ENCODE data around the gene ADAR. TPM values are rescaled to one million over a fixed set of nuclear protein-coding genes. Genes with fewer than 3 reads are reported as not detected.

Gene ADAR
- polyA plus RNA-seq, 1 experiment, result 143 TPM

GRCh38 chr1:154616659-154617345 lies 8.8 kb upstream of the ADAR start:
- CTCF ChIA-PET, result no interaction called here
- DNase-seq (ENCODE audit: low read depth), result no peak

DNA sequence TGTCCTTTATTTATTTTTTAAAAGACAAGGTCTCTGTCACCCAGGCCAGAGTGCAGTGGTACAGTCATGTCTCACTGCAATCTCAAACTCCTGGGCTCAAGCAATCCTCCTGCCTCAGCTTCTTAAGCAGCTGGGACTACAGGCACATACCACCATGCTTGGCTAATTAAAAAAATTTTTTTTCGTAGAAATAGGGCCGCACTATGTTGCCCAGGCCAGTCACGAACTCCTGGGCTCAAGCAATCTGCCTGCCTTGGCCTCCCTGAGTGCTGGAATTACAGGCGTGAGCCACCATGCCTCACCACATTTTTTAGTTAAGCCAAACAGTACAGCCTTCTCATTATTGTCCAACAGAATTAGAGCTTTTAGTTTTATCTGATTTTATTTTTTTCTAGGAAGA lies 7.4 kb upstream of the ADAR start:
- ChIA-PET POLR2A (interaction anchor here (0.6 kb wide), 1 partner anchor 346 kb away, joined by 4 read pairs; the partner anchor contains the start of gene PYGO2), CTCF (interaction anchor here (0.9 kb wide), 1 partner anchor 11 kb away, joined by 3 read pairs; no protein-coding TSS in a partner anchor)
- H3K27me3 ChIP-seq (ENCODE audit: control insufficient read depth, insufficient read depth, low read length), result no peaks in the 10 kb centered on the region
- TF ChIP-seq, protein P1, sequence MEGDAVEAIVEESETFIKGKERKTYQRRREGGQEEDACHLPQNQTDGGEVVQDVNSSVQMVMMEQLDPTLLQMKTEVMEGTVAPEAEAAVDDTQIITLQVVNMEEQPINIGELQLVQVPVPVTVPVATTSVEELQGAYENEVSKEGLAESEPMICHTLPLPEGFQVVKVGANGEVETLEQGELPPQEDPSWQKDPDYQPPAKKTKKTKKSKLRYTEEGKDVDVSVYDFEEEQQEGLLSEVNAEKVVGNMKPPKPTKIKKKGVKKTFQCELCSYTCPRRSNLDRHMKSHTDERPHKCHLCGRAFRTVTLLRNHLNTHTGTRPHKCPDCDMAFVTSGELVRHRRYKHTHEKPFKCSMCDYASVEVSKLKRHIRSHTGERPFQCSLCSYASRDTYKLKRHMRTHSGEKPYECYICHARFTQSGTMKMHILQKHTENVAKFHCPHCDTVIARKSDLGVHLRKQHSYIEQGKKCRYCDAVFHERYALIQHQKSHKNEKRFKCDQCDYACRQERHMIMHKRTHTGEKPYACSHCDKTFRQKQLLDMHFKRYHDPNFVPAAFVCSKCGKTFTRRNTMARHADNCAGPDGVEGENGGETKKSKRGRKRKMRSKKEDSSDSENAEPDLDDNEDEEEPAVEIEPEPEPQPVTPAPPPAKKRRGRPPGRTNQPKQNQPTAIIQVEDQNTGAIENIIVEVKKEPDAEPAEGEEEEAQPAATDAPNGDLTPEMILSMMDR (IDR thresholded peaks at IDR 0.05; ENCODE audit: insufficient read depth, low read depth, low read length), result no peak
- no peaks in the 10 kb centered on the region for H3K36me3 ChIP-seq (ENCODE audit: control insufficient read depth, insufficient read depth, low read length)
- DNase-seq (ENCODE audit: low read depth), result no peak
- no peak overlapping the region for H3K4me3 ChIP-seq (ENCODE audit: low read depth, low read length)

More at GRCh38 chr1:154616659-154617345, 8.8 kb upstream of the ADAR start:
- Histone ChIP-seq H3K4me3 (ENCODE audit: low read depth, low read length) (no peak overlapping the region), H3K27me3 (ENCODE audit: control insufficient read depth, insufficient read depth, low read length) (no peaks in the 10 kb centered on the region), H3K36me3 (ENCODE audit: control insufficient read depth, insufficient read depth, low read length) (no peaks in the 10 kb centered on the region)
- POLR2A ChIA-PET, result no interaction called here
- TF ChIP-seq, protein P1 (IDR thresholded peaks at IDR 0.05; ENCODE audit: insufficient read depth, low read depth, low read length), result no peak

GRCh38 chr1:154614901-154615300 lies 6.9 kb upstream of the ADAR start:
- no peak for DNase-seq (ENCODE audit: low read depth)
- CTCF ChIA-PET, result interaction anchor here (0.9 kb wide), 1 partner anchor 11 kb away, joined by 3 read pairs; no protein-coding TSS in a partner anchor
- Histone ChIP-seq H3K36me3 (ENCODE audit: control insufficient read depth, insufficient read depth, low read length) (no peaks in the 10 kb centered on the region), H3K4me3 (ENCODE audit: low read depth, low read length) (no peak overlapping the region), H3K27me3 (ENCODE audit: control insufficient read depth, insufficient read depth, low read length) (no peaks in the 10 kb centered on the region)
- TF ChIP-seq, protein P1 (IDR thresholded peaks at IDR 0.05; ENCODE audit: insufficient read depth, low read depth, low read length), result no peak
- POLR2A ChIA-PET, result interaction anchor here (0.6 kb wide), 1 partner anchor 347 kb away, joined by 4 read pairs; the partner anchor contains the start of gene PYGO2

GRCh38 chr1:154614247-154614646 lies 6.3 kb upstream of the ADAR start:
- no peaks in the 10 kb centered on the region for H3K36me3 ChIP-seq (ENCODE audit: control insufficient read depth, insufficient read depth, low read length)
- TF ChIP-seq, protein P1 (IDR thresholded peaks at IDR 0.05; ENCODE audit: insufficient read depth, low read depth, low read length), result no peak
- ChIA-PET POLR2A (no interaction called here), CTCF (no interaction called here)
- DNase-seq (ENCODE audit: low read depth), result no peak
- H3K4me3 ChIP-seq (ENCODE audit: low read depth, low read length), result no peak overlapping the region
- H3K27me3 ChIP-seq (ENCODE audit: control insufficient read depth, insufficient read depth, low read length), result no peaks in the 10 kb centered on the region

GRCh38 chr1:154611150-154611862 lies 3.3 kb upstream of the ADAR start:
- no peaks in the 10 kb centered on the region for H3K27me3 ChIP-seq (ENCODE audit: control insufficient read depth, insufficient read depth, low read length)
- H3K4me3 ChIP-seq (ENCODE audit: low read depth, low read length), result no peak overlapping the region
- DNase-seq (ENCODE audit: low read depth), result no peak
- H3K36me3 ChIP-seq (ENCODE audit: control insufficient read depth, insufficient read depth, low read length), result no peaks in the 10 kb centered on the region
- TF ChIP-seq, protein P1 (IDR thresholded peaks at IDR 0.05; ENCODE audit: insufficient read depth, low read depth, low read length), result no peak
- POLR2A ChIA-PET, result no interaction called here
- CTCF ChIA-PET, result interaction anchor here (0.6 kb wide), 1 partner anchor 158 kb away, joined by 3 read pairs; no protein-coding TSS in a partner anchor
